ENCODE data around the gene CLMN. TPM values are rescaled to one million over a fixed set of nuclear protein-coding genes. Genes with fewer than 3 reads are reported as not detected.
A peak's percentile ranks its signal among the peaks of the same experiment; 100 is the strongest.

Gene CLMN
- total and polyA plus RNA-seq, 9 of the 15 experiments (the other 6 are each of a cell fraction or from before 2014, with no cell fraction given) = 0.01 to 0.18 (median 0.07) TPM; not detected in 4

DNA sequence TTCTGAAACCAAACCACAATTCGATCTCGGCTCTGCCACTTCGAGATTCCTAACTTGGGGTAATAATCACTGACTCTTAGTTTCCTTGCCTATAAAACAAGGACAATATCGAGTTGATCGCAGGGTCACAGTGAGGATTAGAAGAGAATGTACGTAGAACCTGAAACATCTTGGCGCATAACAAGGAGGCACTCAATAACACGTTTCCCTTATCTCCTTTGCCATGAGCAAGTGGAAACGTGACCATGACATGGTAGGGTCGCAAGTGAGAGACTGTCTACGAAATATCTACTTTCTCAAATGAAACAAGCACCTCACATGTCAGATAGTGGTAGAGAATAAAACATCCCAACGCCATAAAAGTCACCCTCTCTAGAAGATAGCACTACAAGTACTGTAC is 164.7 kb downstream of the CLMN start:
- Histone ChIP-seq H3K79me2 (ENCODE audit: control insufficient read depth, insufficient read depth, low read length) (peaks cover 42% of the 10 kb centered on the region), H3K4me1 (replicated peaks in 1 of 2; ENCODE audit: control insufficient read depth in 2 of 2, insufficient read depth in 2 of 2, low read length in 2 of 2) (peaks cover 11 to 17% of the 10 kb centered on the region in 2 experiments; a peak in 3 of 5 replicates), H3K4me2 (ENCODE audit: insufficient read depth, low read length) (peak overlapping the region; percentile 16; the same call in 1 of the 2 replicates), H3K36me3 (ENCODE audit: control insufficient read depth, insufficient read depth, low read length) (no peaks in the 10 kb centered on the region), H4K20me1 (replicated peaks; ENCODE audit: control insufficient read depth, insufficient read depth, low read length) (no peaks in the 10 kb centered on the region), H3K4me3 (no peak overlapping the region), H2AFZ (ENCODE audit: low read depth, low read length) (no peak overlapping the region), H3K27me3 (ENCODE audit: control insufficient read depth in 2 of 2, insufficient read depth in 2 of 2, low read length in 2 of 2) (no peaks in the 10 kb centered on the region), H3K9me3 (replicated peaks; ENCODE audit: control insufficient read depth, insufficient read depth, low read depth, low read length) (no peaks in the 10 kb centered on the region), H3K27ac (ENCODE audit: extremely low read depth, low read depth, low read length) (no peak overlapping the region), H3K9me1 (ENCODE audit: control insufficient read depth, insufficient read depth, low read length) (no peaks in the 10 kb centered on the region), H3K9ac (ENCODE audit: insufficient read depth in 1 of 2, low read depth in 2 of 2, low read length in 2 of 2) (no peak overlapping the region)
- DNase-seq (ENCODE audit: extremely low read depth in 1 of 4, low spot score in 3 of 4) (peak in 2 of 4 experiments; percentile 4 to 34), ATAC-seq (no peak), FAIRE-seq (no peak)
- 28% methylated on average over 11 of the region's 12 CpGs for WGBS (ENCODE audit: insufficient coverage, low coverage, missing lambda C conversion rate)
- intact Hi-C loops (cut with micrococcal nuclease) (no loop called here), in situ Hi-C loops (cut with MboI) (no loop called here)
- no TSS peak for BruUV-seq (replicated peaks)
- POLR2A ChIA-PET = interaction anchor here (1.9 kb wide), 1 partner anchor 19 kb away, joined by 4 read pairs; no protein-coding TSS in a partner anchor
- CTCF ChIA-PET (ENCODE audit: low intra/inter-chr PET ratio) = no interaction called here
- TF ChIP-seq MECOM (CRISPR knock-in tag; IDR thresholded peaks at IDR 0.05) = no peak
- TF ChIP-seq RBM39 (optimal IDR thresholded peaks at IDR 0.05; ENCODE audit: low read depth, low read length) = no peak
- TF ChIP-seq, protein P1, sequence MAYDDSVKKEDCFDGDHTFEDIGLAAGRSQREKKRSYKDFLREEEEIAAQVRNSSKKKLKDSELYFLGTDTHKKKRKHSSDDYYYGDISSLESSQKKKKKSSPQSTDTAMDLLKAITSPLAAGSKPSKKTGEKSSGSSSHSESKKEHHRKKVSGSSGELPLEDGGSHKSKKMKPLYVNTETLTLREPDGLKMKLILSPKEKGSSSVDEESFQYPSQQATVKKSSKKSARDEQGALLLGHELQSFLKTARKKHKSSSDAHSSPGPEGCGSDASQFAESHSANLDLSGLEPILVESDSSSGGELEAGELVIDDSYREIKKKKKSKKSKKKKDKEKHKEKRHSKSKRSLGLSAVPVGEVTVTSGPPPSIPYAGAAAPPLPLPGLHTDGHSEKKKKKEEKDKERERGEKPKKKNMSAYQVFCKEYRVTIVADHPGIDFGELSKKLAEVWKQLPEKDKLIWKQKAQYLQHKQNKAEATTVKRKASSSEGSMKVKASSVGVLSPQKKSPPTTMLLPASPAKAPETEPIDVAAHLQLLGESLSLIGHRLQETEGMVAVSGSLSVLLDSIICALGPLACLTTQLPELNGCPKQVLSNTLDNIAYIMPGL (CRISPR knock-in tag; IDR thresholded peaks at IDR 0.05) = no peak
- TF ChIP-seq ZKSCAN8 (CRISPR knock-in tag; IDR thresholded peaks at IDR 0.05) = no peak
- no peak for TF ChIP-seq TEAD4 (IDR thresholded peaks at IDR 0.05; ENCODE audit: low read length)
- no peak for TF ChIP-seq TEAD4 (CRISPR knock-in tag; IDR thresholded peaks at IDR 0.05; ENCODE audit: borderline replicate concordance)
- TF ChIP-seq HIVEP1 (CRISPR knock-in tag; IDR thresholded peaks at IDR 0.05) = no peak
- no peak for TF ChIP-seq HSF4 (CRISPR knock-in tag; IDR thresholded peaks at IDR 0.05; ENCODE audit: borderline replicate concordance)
- TF ChIP-seq SMARCA5 (IDR thresholded peaks at IDR 0.05) = no peak
- no peak for TF ChIP-seq KDM1A (IDR thresholded peaks at IDR 0.05)
- TF ChIP-seq, protein P2, sequence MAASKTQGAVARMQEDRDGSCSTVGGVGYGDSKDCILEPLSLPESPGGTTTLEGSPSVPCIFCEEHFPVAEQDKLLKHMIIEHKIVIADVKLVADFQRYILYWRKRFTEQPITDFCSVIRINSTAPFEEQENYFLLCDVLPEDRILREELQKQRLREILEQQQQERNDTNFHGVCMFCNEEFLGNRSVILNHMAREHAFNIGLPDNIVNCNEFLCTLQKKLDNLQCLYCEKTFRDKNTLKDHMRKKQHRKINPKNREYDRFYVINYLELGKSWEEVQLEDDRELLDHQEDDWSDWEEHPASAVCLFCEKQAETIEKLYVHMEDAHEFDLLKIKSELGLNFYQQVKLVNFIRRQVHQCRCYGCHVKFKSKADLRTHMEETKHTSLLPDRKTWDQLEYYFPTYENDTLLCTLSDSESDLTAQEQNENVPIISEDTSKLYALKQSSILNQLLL (CRISPR knock-in tag; IDR thresholded peaks at IDR 0.05; ENCODE audit: borderline replicate concordance) = no peak
- TF ChIP-seq, protein P3, sequence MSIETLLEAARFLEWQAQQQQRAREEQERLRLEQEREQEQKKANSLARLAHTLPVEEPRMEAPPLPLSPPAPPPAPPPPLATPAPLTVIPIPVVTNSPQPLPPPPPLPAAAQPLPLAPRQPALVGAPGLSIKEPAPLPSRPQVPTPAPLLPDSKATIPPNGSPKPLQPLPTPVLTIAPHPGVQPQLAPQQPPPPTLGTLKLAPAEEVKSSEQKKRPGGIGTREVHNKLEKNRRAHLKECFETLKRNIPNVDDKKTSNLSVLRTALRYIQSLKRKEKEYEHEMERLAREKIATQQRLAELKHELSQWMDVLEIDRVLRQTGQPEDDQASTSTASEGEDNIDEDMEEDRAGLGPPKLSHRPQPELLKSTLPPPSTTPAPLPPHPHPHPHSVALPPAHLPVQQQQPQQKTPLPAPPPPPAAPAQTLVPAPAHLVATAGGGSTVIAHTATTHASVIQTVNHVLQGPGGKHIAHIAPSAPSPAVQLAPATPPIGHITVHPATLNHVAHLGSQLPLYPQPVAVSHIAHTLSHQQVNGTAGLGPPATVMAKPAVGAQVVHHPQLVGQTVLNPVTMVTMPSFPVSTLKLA (conservative IDR thresholded peaks at IDR 0.05) = no peak
- no peak for TF ChIP-seq NONO (IDR thresholded peaks at IDR 0.05; ENCODE audit: low read depth in 2 of 2, low read length in 1 of 2)
- TF ChIP-seq RBM17 (IDR thresholded peaks at IDR 0.05; ENCODE audit: borderline replicate concordance, low read depth, low read length) = no peak
- TF ChIP-seq BCOR (IDR thresholded peaks at IDR 0.05) = peak; percentile 59; the same call in 1 of the 2 replicates
- TF ChIP-seq TRIM28 (IDR thresholded peaks at IDR 0.05) = no peak

Measured in K562 (cell line).